Endothelial cell of hepatic sinusoid (primary cell): Measurements from ENCODE around the gene PYGB.
"Not testable (repeated sequence)": the region's sequence is repeated elsewhere in the genome, so short reads cannot be mapped to it uniquely, and the experiment has no call there.

Source experiments
- in situ Hi-C: cut with HindIII; loops from 2 replicates; pipeline ENCODE4 v1.10.0; 2017; ENCODE audit warnings: low sequenced_read_pairs

PYGB gene

GRCh38 chr20:25323496-25324246 lies 75.8 kb downstream of the PYGB start:
- in situ Hi-C loops, result loop anchor here (5.0 kb wide), 1 partner anchor 94 kb away; no protein-coding TSS in a partner anchor

GRCh38 chr20:25324412-25324811 lies 76.5 kb downstream of the PYGB start:
- in situ Hi-C loops, result loop anchor here (5.0 kb wide), 1 partner anchor 93 kb away; no protein-coding TSS in a partner anchor

GRCh38 chr20:25325073-25325472 lies 77.2 kb downstream of the PYGB start:
- in situ Hi-C loops, result no loop called here

GRCh38 chr20:25325997-25326396 lies 78.1 kb downstream of the PYGB start:
- in situ Hi-C loops, result no loop called here

- in situ Hi-C loops, result no loop called here
Measured at GRCh38 chr20:25327521-25328235, 79.8 kb downstream of the PYGB start.

- in situ Hi-C loops, result no loop called here
Measured at GRCh38 chr20:25328954-25329498, 81.1 kb downstream of the PYGB start.

- in situ Hi-C loops, result not testable (repeated sequence)
Measured at GRCh38 chr20:25334972-25335371, 87.1 kb downstream of the PYGB start.

- in situ Hi-C loops, result no loop called here
Measured at GRCh38 chr20:25336561-25337422, 88.9 kb downstream of the PYGB start.

- in situ Hi-C loops, result no loop called here
Measured at GRCh38 chr20:25338112-25339023, 90.5 kb downstream of the PYGB start.

GRCh38 chr20:25339608-25340007 lies 91.7 kb downstream of the PYGB start:
- in situ Hi-C loops, result no loop called here

- in situ Hi-C loops, result no loop called here
Measured at GRCh38 chr20:25340380-25340779, 92.5 kb downstream of the PYGB start.

GRCh38 chr20:25341716-25342680 lies 94.1 kb downstream of the PYGB start:
- in situ Hi-C loops, result no loop called here

GRCh38 chr20:25344634-25345033 lies 96.7 kb downstream of the PYGB start:
- in situ Hi-C loops, result no loop called here

- in situ Hi-C loops, result no loop called here
Measured at GRCh38 chr20:25345721-25346120, 97.8 kb downstream of the PYGB start.

- in situ Hi-C loops, result no loop called here
Measured at GRCh38 chr20:25346349-25346748, 98.5 kb downstream of the PYGB start.
